HUES64 (cell line): Measurements from ENCODE around the gene TXLNA.

Experiments used
- H3K27ac ChIP-seq: 2 replicates; pipeline ENCODE4 v1.7.0; 2013; ENCODE audit warnings: low read depth, low read length, inconsistent platforms
- H3K27me3 ChIP-seq: 2 replicates; pipeline ENCODE4 v1.6.1; 2013; ENCODE audit warnings: mild to moderate bottlenecking, low read length; ENCODE audit not compliant: insufficient read depth
- H3K36me3 ChIP-seq: 2 replicates; pipeline ENCODE4 v1.6.1; 2013; ENCODE audit warnings: mild to moderate bottlenecking, low read length; ENCODE audit not compliant: insufficient read depth
- H3K4me1 ChIP-seq: 2 replicates; pipeline ENCODE4 v1.6.1; 2013; ENCODE audit warnings: mild to moderate bottlenecking, low read length, moderate library complexity; ENCODE audit not compliant: insufficient read depth
- H3K4me3 ChIP-seq: 2 replicates; pipeline ENCODE4 v1.5.1; 2013; ENCODE audit warnings: mild to moderate bottlenecking, low read length, moderate library complexity
- H3K9ac ChIP-seq: 2 replicates; pipeline ENCODE4 v1.6.1; 2013; ENCODE audit warnings: mild to moderate bottlenecking, low read depth, low read length
- H3K9me3 ChIP-seq: 2 replicates; pipeline ENCODE4 v1.6.1; 2013; ENCODE audit warnings: low read depth, low read length; ENCODE audit not compliant: insufficient read depth
- WGBS: fragments of 150-250, 120-280 bp; methylation state at CpG from one replicate; pipeline ENCODE4 v1.1.7; 2013; ENCODE audit warnings: missing lambda C conversion rate; 5-methylcytosine and 5-hydroxymethylcytosine counted together

The TXLNA gene

DNA sequence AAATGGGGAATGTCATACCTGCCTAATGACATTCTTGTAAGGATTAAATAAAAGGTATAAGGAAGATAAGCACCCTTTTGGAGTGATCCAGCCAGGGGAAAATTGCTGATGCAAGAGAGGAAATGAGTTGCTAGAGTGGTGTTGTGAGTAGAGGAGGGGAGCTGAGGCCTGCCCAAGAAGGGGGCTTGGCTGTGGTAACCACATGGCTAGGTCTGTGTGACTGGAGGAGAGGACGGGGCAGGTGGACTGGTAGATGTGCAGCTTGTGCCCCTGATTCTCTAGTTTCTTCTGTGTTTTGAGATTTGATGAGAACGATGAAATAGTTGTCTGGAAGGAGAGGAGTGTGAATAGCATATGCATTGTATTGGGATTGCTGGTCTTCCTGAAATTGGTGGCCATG lies 6.6 kb downstream of the TXLNA start:
- 0 out of 2 replicates have a peak overlapping the region, but pooled peaks have one; percentile 7 for H3K27ac ChIP-seq

DNA sequence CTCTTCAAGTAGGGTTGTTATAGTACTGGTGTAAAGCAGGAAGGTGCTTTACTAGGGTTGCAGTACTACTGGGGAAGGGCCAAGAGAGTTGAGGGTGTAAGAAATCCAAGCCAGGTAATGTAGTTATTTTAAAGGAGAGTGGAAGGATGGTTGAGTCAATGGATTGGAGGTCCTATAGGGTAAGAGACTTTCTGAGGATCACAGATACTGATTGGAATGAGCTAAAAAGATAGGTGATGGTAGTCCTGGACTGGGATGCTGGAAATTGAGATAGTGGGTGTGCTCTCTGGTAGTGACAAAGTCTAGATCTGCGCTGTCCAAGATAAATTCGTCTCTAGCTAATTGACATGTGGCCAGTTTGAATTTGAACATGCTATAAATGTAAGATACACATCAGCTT lies 7.0 kb downstream of the TXLNA start:
- 92% methylated on average over 2 of the region's 2 CpGs for WGBS
- H3K4me3 ChIP-seq, result no peak overlapping the region
- H3K9me3 ChIP-seq, result no peaks in the 10 kb centered on the region
- H3K27me3 ChIP-seq, result no peaks in the 10 kb centered on the region
- peaks cover 90% of the 10 kb centered on the region for H3K36me3 ChIP-seq
- H3K4me1 ChIP-seq, result no peaks in the 10 kb centered on the region
- H3K9ac ChIP-seq, result no peak overlapping the region
- H3K27ac ChIP-seq, result 0 out of 2 replicates have a peak overlapping the region, but pooled peaks have one; percentile 7

More for the DNA sequence above, 6.6 kb downstream of the TXLNA start:
- Histone ChIP-seq H3K9ac (no peak overlapping the region), H3K4me1 (peaks cover 2% of the 10 kb centered on the region; the same call in 1 of the 2 replicates), H3K4me3 (no peak overlapping the region), H3K36me3 (peaks cover 90% of the 10 kb centered on the region), H3K27me3 (no peaks in the 10 kb centered on the region), H3K9me3 (no peaks in the 10 kb centered on the region)
- 91% methylated on average over 2 of the region's 2 CpGs for WGBS

DNA sequence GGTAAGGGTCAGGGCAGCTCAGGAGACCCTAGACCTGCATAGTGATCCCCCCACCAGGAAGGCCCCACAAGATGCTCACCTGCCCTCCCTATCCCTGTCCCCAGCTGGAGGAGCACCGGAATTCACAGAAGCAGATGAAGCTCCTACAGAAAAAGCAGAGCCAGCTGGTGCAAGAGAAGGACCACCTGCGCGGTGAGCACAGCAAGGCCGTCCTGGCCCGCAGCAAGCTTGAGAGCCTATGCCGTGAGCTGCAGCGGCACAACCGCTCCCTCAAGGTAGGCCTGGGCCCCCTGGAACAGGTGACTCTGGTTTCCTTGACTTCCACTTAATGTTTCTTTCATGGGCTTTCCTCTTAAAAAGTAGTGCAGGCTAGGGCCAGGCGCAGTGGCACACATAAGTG lies 8.4 kb downstream of the TXLNA start:
- Histone ChIP-seq H3K27ac (no peak overlapping the region), H3K4me3 (no peak overlapping the region), H3K9ac (no peak overlapping the region), H3K36me3 (peaks cover 90% of the 10 kb centered on the region), H3K9me3 (no peaks in the 10 kb centered on the region), H3K4me1 (no peaks in the 10 kb centered on the region), H3K27me3 (no peaks in the 10 kb centered on the region)
- WGBS, result 96% methylated on average over 9 of the region's 9 CpGs

DNA sequence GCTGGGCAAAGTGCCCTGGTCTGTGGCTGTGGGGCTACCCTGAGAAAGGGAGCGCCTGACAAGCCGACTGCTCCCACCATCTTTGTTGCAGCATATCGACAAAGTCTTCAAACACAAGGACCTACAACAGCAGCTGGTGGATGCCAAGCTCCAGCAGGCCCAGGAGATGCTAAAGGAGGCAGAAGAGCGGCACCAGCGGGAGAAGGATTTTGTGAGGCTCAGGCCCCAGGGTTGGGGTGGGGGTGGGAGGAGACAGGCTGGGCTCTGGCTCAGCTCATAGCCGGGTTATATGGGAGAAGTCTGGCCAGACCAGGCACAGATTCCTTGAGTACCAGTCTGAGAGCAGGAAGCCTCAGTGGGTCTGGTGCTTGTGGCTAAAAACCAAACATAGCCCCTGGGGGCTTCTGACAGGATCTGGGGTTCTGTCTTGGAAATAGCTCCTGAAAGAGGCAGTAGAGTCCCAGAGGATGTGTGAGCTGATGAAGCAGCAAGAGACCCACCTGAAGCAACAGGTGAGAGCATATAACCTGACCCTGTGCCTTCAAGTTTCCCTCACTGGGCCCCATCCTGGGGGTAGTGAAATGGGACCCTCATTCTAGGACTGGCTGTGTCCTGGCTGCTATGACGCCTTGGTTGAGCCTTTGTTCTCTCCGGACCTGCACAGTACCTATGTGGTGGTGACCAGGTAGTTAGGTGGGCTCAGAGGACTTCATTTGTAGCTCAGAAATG lies 12.9 kb downstream of the TXLNA start:
- H3K27ac ChIP-seq, result no peak overlapping the region
- 95% methylated on average over 8 of the region's 8 CpGs for whole genome bisulfite sequencing
- no peaks in the 10 kb centered on the region for H3K4me1 ChIP-seq
- no peaks in the 10 kb centered on the region for H3K9me3 ChIP-seq
- no peaks in the 10 kb centered on the region for H3K27me3 ChIP-seq
- H3K9ac ChIP-seq, result no peak overlapping the region
- H3K36me3 ChIP-seq, result peaks cover 100% of the 10 kb centered on the region
- no peak overlapping the region for H3K4me3 ChIP-seq

DNA sequence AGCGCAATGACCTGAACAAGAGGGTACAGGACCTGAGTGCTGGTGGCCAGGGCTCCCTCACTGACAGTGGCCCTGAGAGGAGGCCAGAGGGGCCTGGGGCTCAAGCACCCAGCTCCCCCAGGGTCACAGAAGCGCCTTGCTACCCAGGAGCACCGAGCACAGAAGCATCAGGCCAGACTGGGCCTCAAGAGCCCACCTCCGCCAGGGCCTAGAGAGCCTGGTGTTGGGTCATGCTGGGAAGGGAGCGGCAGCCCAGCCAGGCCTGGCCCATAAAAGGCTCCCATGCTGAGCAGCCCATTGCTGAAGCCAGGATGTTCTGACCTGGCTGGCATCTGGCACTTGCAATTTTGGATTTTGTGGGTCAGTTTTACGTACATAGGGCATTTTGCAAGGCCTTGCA lies 15.5 kb downstream of the TXLNA start:
- H3K36me3 ChIP-seq, result peaks cover 86% of the 10 kb centered on the region
- peaks cover 17% of the 10 kb centered on the region for H3K4me1 ChIP-seq
- WGBS, result 92% methylated on average over 6 of the region's 6 CpGs
- no peak overlapping the region for H3K4me3 ChIP-seq
- no peaks in the 10 kb centered on the region for H3K9me3 ChIP-seq
- H3K9ac ChIP-seq, result no peak overlapping the region
- H3K27ac ChIP-seq, result no peak overlapping the region
- H3K27me3 ChIP-seq, result no peaks in the 10 kb centered on the region

DNA sequence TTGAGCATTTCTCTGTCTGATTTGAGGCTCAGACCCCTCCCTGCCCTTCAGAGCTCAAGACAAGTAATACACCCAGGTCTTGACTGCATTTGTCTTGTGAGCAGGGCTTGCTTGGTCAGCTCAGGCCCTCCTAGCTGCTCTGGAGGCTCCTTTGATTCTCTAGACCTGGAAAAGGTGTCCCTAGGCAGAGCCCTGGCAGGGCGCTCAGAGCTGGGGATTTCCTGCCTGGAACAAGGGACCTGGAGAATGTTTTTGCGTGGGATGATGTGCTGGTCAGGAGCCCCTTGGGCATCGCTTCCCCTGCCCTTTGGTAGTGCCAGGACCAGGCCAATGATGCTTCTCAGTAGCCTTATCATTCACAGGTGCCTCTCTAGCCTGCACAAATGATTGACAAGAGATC lies 16.1 kb downstream of the TXLNA start:
- Histone ChIP-seq H3K4me3 (no peak overlapping the region), H3K36me3 (peaks cover 81% of the 10 kb centered on the region), H3K27me3 (no peaks in the 10 kb centered on the region), H3K9me3 (no peaks in the 10 kb centered on the region), H3K4me1 (peaks cover 18% of the 10 kb centered on the region), H3K9ac (no peak overlapping the region), H3K27ac (no peak overlapping the region)
- 96% methylated on average over 3 of the region's 3 CpGs for WGBS

DNA sequence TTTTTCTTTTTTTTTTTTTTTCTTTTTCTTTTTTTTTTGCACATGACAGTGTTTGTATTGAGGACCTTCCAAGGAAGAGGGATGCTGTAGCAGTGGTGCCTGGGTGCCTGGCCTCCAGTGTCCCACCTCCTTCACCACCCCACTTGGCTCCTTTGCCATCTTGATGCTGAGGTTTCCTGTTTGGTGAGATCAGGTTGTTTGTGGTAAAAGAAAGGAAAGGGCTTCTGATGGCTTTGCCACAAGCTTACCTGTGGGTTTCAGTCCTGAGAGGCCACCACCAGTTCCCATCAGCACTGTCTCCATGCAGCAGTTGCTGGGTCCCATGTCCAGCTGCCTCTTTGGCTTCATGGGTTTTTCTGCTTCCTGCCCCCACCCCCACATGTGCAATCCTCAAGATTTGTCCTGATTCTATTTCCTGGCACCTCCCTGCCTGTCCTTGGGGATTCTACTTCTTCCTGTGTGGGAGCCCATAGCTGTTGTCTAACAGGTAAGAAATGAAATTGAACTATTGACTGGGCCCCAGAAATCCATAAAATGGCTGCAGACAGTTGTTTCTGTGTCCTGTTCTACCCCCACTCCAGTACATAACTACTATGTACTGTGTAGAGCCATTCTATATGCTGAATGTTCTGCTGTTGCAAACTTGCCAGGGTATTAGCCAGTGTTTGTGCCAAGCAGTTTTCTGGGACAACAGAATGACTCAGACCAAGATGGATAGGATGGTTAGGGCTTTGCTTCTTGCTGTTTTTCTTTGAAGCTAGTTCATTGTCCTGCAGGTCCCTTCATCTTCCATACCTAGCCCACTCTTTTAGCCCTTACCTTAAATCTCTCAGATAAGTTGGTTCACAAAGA lies 16.7 kb downstream of the TXLNA start:
- Histone ChIP-seq H3K9ac (no peak overlapping the region), H3K36me3 (peaks cover 74% of the 10 kb centered on the region), H3K27ac (no peak overlapping the region)

DNA sequence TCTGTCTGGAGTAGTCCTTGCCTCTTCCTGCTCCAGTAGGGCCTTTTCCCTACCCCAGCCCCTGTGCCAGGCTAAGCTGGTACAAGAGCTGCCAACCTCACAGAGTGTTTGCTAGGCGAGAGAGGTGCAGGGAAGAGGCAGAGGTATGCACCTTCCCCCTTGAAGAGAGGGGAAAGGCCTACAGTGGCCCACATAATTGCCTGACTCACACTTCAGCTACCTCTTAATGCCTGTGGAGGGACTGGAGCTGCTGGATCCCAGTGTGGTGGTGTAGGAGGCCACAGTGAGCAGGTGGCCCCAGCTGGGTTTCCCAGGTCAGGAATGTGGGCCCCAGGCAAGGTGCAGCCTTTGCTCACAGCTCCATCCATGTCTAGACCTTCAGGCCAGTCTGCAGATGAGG lies 17.6 kb downstream of the TXLNA start:
- H3K9me3 ChIP-seq, result no peaks in the 10 kb centered on the region
- no peak overlapping the region for H3K27ac ChIP-seq
- 93% methylated on average over 1 of the region's 1 CpG for WGBS
- H3K36me3 ChIP-seq, result peaks cover 65% of the 10 kb centered on the region
- H3K27me3 ChIP-seq, result no peaks in the 10 kb centered on the region
- H3K4me3 ChIP-seq, result no peak overlapping the region
- peaks cover 22% of the 10 kb centered on the region for H3K4me1 ChIP-seq
- H3K9ac ChIP-seq, result no peak overlapping the region

More for the DNA sequence above, 16.7 kb downstream of the TXLNA start:
- H3K4me3 ChIP-seq, result no peak overlapping the region
- H3K27me3 ChIP-seq, result no peaks in the 10 kb centered on the region
- peaks cover 18% of the 10 kb centered on the region for H3K4me1 ChIP-seq
- no peaks in the 10 kb centered on the region for H3K9me3 ChIP-seq

DNA sequence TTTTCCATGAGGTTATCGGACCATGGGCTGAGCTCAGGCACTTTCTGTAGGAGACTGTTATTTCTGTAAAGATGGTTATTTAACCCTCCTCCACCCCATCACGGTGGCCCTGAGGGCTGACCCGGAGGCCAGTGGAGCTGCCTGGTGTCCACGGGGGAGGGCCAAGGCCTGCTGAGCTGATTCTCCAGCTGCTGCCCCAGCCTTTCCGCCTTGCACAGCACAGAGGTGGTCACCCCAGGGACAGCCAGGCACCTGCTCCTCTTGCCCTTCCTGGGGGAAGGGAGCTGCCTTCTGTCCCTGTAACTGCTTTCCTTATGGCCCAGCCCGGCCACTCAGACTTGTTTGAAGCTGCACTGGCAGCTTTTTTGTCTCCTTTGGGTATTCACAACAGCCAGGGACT lies 18.4 kb downstream of the TXLNA start:
- no peak overlapping the region for H3K9ac ChIP-seq
- H3K9me3 ChIP-seq, result no peaks in the 10 kb centered on the region
- H3K4me1 ChIP-seq, result peaks cover 22% of the 10 kb centered on the region
- H3K27me3 ChIP-seq, result no peaks in the 10 kb centered on the region
- WGBS, result 86% methylated on average over 5 of the region's 6 CpGs
- H3K27ac ChIP-seq, result no peak overlapping the region
- peaks cover 58% of the 10 kb centered on the region for H3K36me3 ChIP-seq
- no peak overlapping the region for H3K4me3 ChIP-seq

DNA sequence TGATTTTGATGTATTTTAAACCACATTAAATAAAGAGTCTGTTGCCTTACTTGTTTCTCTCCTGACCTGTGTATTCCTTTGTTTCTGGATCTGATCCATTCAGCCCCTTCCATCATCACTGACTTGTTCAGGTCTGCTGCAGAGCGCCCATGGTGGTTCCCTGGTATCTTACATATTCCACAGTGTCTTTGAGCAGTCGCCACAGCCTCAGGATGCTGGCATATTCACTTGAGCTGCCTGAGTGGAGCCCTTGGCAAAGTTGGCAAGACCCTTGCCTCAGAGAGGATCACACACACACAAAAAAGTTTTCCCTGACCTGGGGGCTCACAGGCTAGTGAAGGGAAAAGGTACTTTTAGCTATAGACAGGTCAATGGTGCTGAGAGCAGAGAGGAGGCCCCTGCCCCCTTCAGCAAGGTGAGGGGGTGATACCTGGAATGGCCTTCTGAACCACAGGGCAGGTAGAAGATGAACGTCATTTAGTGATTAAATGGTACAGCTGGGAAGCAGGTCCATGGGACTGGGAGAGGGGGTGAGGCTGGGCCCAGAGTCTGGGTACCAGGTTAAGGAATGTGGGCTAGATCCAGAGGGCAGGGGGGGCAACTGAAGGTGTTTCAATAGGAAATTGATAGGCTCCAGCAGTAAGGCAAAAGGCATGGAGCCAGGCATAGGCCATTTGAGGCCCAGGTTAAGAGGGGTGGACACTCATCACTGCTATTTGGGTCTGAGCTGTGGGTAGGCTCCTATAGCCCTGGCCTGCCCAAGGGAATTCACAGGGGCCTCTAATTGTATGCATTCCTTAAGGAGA lies 19.0 kb downstream of the TXLNA start:
- Histone ChIP-seq H3K36me3 (peaks cover 52% of the 10 kb centered on the region), H3K9ac (no peak overlapping the region), H3K27me3 (no peaks in the 10 kb centered on the region)

More for the DNA sequence above, 19.0 kb downstream of the TXLNA start:
- Histone ChIP-seq H3K27ac (no peak overlapping the region), H3K4me3 (no peak overlapping the region), H3K4me1 (peaks cover 22% of the 10 kb centered on the region), H3K9me3 (no peaks in the 10 kb centered on the region)
- WGBS, result 86% methylated on average over 3 of the region's 3 CpGs
